Liver (tissue), 9 donors: ENCODE data around the gene PRCD. TPM values are rescaled to one million over a fixed set of nuclear protein-coding genes. Genes with fewer than 3 reads are reported as not detected.
A peak's percentile ranks its signal among the peaks of the same experiment; 100 is the strongest.

Experiments used
- DNase-seq: peaks from one replicate; pipeline ENCODE4 v3.0.0-alpha.2; 2017; ENCODE audit warnings: low spot score
- H3K27ac ChIP-seq, 2 donors: one replicate each; pipeline ENCODE4 v1.7.0; 2013; ENCODE audit warnings: inconsistent platforms in 2 of 2, low read length in 2 of 2, control low read depth in 1 of 2, low read depth in 1 of 2, mild to moderate bottlenecking in 1 of 2
- H3K27me3 ChIP-seq, 4 donors: one replicate each; pipeline versions ENCODE4 v1.6.1 to v1.7.0; 2013; ENCODE audit warnings: low read length in 3 of 4, inconsistent platforms in 1 of 4, mild to moderate bottlenecking in 1 of 4, moderate library complexity in 1 of 4; ENCODE audit not compliant: control insufficient read depth in 4 of 4, insufficient read depth in 4 of 4
- H3K36me3 ChIP-seq, 4 donors: one replicate each; pipeline versions ENCODE4 v1.6.1 to v1.7.0; 2013; ENCODE audit warnings: low read length in 3 of 4, mild to moderate bottlenecking in 3 of 4, low read depth in 1 of 4, moderate library complexity in 1 of 4; ENCODE audit not compliant: control insufficient read depth in 4 of 4, insufficient read depth in 3 of 4
- H3K4me1 ChIP-seq, 4 donors: one replicate each; pipeline versions ENCODE4 v1.6.1 to v1.7.0; 2013; ENCODE audit warnings: low read length in 3 of 4, mild to moderate bottlenecking in 3 of 4, moderate library complexity in 1 of 4; ENCODE audit not compliant: control insufficient read depth in 4 of 4, insufficient read depth in 4 of 4
- H3K4me3 ChIP-seq, 3 donors: one replicate each; pipeline versions ENCODE4 v1.6.1 to v1.7.0; 2013; ENCODE audit warnings: low read length in 3 of 3, control low read depth in 1 of 3, low read depth in 1 of 3, mild to moderate bottlenecking in 1 of 3
- H3K9ac ChIP-seq, 2 donors: one replicate each; pipeline ENCODE4 v1.7.0; 2013; ENCODE audit warnings: low read length in 2 of 2, mild to moderate bottlenecking in 2 of 2, moderate library complexity in 2 of 2, control low read depth in 1 of 2, low read depth in 1 of 2
- H3K9me3 ChIP-seq, 4 donors: one replicate each; pipeline versions ENCODE4 v1.6.1 to v1.7.0; 2013; ENCODE audit warnings: low read length in 3 of 4; ENCODE audit not compliant: control insufficient read depth in 4 of 4
- EGR1 ChIP-seq, 2 donors: IDR thresholded peaks; 2 replicates each; pipeline ENCODE4 v1.6.1; 2016 to 2018; ENCODE audit warnings: antibody characterized with exemption in 2 of 2, low read depth in 2 of 2
- GABPA ChIP-seq, 2 donors: IDR thresholded peaks in 1 of 2; conservative IDR thresholded peaks in 1 of 2; 2 replicates each; pipeline ENCODE4 v1.6.1; 2016; ENCODE audit warnings: antibody characterized with exemption in 2 of 2, mild to moderate bottlenecking in 1 of 2, moderate library complexity in 1 of 2
- HNF4A ChIP-seq, 2 donors: conservative IDR thresholded peaks; 2 replicates each; pipeline ENCODE4 v1.6.1; 2016; ENCODE audit warnings: antibody characterized with exemption in 2 of 2, mild to moderate bottlenecking in 2 of 2
- HNF4G ChIP-seq: IDR thresholded peaks from 2 replicates; pipeline ENCODE4 v1.6.1; 2016; ENCODE audit warnings: antibody characterized with exemption
- JUND ChIP-seq, 2 donors: IDR thresholded peaks; 2 replicates each; pipeline ENCODE4 v1.6.1; 2016; ENCODE audit warnings: antibody characterized with exemption in 2 of 2
- NR2F2 ChIP-seq: IDR thresholded peaks from 2 replicates; pipeline ENCODE4 v1.6.1; 2016; ENCODE audit warnings: antibody characterized with exemption
- RXRA ChIP-seq, 2 donors: IDR thresholded peaks; 2 replicates each; pipeline ENCODE4 v1.6.1; 2017 to 2018; ENCODE audit warnings: antibody characterized with exemption in 2 of 2, mild to moderate bottlenecking in 1 of 2
- SP1 ChIP-seq: IDR thresholded peaks from 2 replicates; pipeline ENCODE4 v1.6.1; 2018; ENCODE audit warnings: antibody characterized with exemption, mild to moderate bottlenecking
- TAF1 ChIP-seq: conservative IDR thresholded peaks from 2 replicates; pipeline ENCODE4 v1.6.1; 2016; ENCODE audit warnings: antibody characterized with exemption, mild to moderate bottlenecking
- YY1 ChIP-seq: IDR thresholded peaks from 2 replicates; pipeline ENCODE4 v1.6.1; 2016; ENCODE audit warnings: antibody characterized with exemption, mild to moderate bottlenecking
- WGBS: extraction: QIAGEN DNeasy Blood & Tissue Kit; methylation state at CpG from one replicate; pipeline ENCODE4 v1.1.7; 2013; 5-methylcytosine and 5-hydroxymethylcytosine counted together
- polyA plus RNA-seq, 2 donors: library from polyadenylated mRNA; stranded (reverse) in 1 of 2; unstranded in 1 of 2; fragments of 200-250 nt in 1 of 2; fragments of >200 nt in 1 of 2; fragmentation: Nextera tagmentation in 1 of 2; extraction: Ambion mirVana in 1 of 2; gene quantifications; one replicate each; pipeline versions ENCODE4 v1.2.1 to v1.2.3, GENCODE V29; 2013 to 2015
- total RNA-seq, 2 donors: library from RNA; depleted of rRNA; stranded (reverse); fragments of >200 nt; gene quantifications; one replicate each; pipeline ENCODE4 v1.2.3, GENCODE V29; 2014
- TF ChIP-seq, protein P1 (sequence below): IDR thresholded peaks from 2 replicates; pipeline ENCODE4 v1.6.1; 2016; ENCODE audit warnings: antibody characterized with exemption
- TF ChIP-seq, protein P2 (sequence below): IDR thresholded peaks from 2 replicates; pipeline ENCODE4 v1.6.1; 2016; ENCODE audit warnings: antibody characterized with exemption, mild to moderate bottlenecking
- donor health status: healthy.
- donor health status: healthy.
- donor health status: healthy.
- donor health status: healthy.
- donor health status: healthy.

PRCD gene
- total and polyA plus RNA-seq, 4 donors: 0.63 to 1.0 (median 0.75) TPM; not detected in 1

DNA sequence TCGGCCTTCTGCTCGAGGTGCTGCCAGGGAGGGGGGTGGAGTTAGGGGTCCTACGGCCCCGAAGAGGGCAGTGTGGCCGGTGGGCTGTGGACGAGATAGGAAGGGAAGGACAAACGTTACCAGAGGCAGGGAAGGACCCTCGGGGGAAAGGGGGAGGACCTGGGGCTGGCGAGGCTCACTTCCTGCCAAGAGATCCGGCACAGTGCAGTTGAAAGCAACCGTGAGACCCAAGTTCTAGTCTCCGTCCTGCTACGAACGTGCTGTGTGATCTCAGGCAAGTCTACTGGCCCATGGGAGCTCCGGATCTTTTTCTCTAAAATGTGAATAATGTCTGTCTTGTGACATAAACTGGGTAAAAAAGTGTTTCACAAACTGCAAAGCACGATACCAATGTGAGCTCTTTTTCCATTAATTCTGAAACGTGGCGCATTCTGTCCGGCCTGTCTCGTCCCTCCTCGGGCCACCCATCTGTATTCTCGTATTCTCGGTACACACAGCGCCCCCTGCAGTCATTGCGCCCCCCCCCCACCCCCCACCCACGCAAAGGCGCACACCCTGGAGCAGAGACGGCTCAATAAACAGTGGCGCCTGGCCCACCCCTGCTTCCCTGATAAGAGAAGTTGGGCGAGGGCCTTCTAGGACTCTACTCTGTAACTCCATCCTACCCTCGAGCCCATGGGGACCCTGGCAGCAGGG, 11.2 kb upstream of the PRCD start:
- peaks cover 3 to 51% (median 20%) of the 10 kb centered on the region in 4 donors for H3K4me1 ChIP-seq
- H3K27me3 ChIP-seq: no peaks in the 10 kb centered on the region
- DNase-seq: peak; percentile 49
- WGBS: 71% methylated on average over 31 of the region's 31 CpGs
- H3K9me3 ChIP-seq: no peaks in the 10 kb centered on the region
- no peak overlapping the region for H3K9ac ChIP-seq
- no peak for TF ChIP-seq SP1
- H3K36me3 ChIP-seq: no peaks in the 10 kb centered on the region
- H3K4me3 ChIP-seq: no peak overlapping the region
- H3K27ac ChIP-seq: peak overlapping the region; percentile 62 to 86

DNA sequence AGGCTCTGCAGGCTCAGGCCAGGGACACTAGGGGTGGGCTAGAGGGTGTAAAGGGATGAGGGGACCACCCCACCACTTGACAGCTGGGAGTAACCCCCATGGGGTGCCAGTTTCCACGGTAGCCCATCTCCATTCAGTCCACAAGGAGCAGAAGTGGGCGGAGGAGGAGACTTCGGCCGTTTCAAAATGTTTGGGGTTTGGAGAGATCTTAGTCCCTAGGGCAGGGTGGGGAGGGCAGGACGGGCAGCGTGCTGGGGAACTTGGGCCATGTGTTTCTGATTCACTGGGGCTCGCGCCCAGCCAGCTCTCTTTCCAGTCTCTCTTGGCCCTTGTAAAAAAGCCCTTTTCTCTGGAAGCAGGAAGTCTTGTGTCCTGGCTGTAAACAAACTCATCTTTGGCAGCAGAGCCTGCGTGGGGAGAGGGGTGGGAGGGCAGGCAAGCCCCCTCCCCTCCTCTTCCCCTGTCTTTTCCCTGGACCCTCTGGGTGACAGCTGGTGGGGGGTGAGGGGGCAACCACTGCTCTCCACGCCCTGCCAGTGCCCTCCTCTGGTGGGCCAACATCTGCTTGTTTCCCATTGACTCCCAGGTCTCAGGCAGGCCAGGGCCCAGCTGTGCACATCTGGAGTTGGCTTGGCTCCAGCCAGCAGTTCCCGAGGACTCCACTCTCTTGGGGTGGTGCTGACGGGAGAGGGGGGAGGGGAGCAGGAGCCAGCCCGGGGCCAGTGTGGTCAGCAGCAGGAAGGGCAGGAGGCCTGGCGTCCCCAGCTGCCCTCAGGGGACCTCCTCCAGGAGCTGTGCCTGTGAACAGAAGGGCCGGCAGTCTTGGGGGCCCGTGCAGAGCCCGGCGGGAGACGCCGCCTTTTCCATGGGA, 10.4 kb upstream of the PRCD start:
- no peak overlapping the region for H3K4me3 ChIP-seq
- peak; percentile 54 for DNase-seq
- 56% methylated on average over 20 of the region's 20 CpGs for WGBS
- TF ChIP-seq HNF4G (no peak), NR2F2 (peak; percentile 23)
- TF ChIP-seq, protein P1, sequence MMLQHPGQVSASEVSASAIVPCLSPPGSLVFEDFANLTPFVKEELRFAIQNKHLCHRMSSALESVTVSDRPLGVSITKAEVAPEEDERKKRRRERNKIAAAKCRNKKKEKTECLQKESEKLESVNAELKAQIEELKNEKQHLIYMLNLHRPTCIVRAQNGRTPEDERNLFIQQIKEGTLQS: no peak
- TF ChIP-seq, protein P2, sequence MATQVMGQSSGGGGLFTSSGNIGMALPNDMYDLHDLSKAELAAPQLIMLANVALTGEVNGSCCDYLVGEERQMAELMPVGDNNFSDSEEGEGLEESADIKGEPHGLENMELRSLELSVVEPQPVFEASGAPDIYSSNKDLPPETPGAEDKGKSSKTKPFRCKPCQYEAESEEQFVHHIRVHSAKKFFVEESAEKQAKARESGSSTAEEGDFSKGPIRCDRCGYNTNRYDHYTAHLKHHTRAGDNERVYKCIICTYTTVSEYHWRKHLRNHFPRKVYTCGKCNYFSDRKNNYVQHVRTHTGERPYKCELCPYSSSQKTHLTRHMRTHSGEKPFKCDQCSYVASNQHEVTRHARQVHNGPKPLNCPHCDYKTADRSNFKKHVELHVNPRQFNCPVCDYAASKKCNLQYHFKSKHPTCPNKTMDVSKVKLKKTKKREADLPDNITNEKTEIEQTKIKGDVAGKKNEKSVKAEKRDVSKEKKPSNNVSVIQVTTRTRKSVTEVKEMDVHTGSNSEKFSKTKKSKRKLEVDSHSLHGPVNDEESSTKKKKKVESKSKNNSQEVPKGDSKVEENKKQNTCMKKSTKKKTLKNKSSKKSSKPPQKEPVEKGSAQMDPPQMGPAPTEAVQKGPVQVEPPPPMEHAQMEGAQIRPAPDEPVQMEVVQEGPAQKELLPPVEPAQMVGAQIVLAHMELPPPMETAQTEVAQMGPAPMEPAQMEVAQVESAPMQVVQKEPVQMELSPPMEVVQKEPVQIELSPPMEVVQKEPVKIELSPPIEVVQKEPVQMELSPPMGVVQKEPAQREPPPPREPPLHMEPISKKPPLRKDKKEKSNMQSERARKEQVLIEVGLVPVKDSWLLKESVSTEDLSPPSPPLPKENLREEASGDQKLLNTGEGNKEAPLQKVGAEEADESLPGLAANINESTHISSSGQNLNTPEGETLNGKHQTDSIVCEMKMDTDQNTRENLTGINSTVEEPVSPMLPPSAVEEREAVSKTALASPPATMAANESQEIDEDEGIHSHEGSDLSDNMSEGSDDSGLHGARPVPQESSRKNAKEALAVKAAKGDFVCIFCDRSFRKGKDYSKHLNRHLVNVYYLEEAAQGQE: peak; percentile 5
- no peak overlapping the region for H3K9ac ChIP-seq
- no peaks in the 10 kb centered on the region for H3K27me3 ChIP-seq
- H3K36me3 ChIP-seq: no peaks in the 10 kb centered on the region
- peak overlapping the region; percentile 62 to 86 for H3K27ac ChIP-seq
- peaks cover 3 to 50% (median 19%) of the 10 kb centered on the region in 4 donors for H3K4me1 ChIP-seq
- H3K9me3 ChIP-seq: no peaks in the 10 kb centered on the region

DNA sequence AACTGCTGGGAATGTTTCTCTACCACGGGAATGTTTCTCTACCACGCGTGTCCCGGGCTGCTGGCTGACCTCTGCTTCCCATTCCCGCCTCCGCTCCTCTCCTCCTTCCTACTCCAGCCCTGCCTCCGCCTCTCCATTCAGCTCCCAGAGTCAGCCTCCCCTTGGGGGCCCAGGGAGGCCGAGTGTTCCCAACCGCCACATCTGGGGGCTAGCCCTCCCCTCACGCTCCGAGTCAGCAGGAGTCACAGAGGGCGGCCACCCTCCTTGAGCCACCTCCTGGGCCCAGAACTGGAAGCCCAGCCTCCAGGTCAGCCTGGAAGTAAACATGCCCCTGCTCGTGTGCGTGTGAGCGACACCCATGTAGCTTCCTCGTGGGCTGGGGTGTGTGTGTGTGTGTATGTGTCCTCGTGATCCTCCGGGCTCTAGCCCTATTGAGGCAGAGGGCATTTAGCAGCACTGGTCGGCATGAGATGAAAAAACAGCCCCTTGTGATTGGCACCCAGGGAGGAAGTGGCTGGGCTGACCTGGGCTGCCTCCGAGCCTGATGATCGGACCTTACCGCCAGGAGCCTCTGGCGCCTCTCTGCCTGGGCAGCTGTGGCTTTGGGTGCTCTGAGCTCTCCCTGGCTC, 9.6 kb upstream of the PRCD start:
- no peak overlapping the region for H3K9ac ChIP-seq
- no peak overlapping the region for H3K4me3 ChIP-seq
- peaks cover 0 to 42% (median 13%) of the 10 kb centered on the region in 4 donors for H3K4me1 ChIP-seq

More for the DNA sequence above, 9.6 kb upstream of the PRCD start:
- WGBS: 66% methylated on average over 23 of the region's 23 CpGs
- TF ChIP-seq, protein P2: peak; percentile 81
- peak in 1 of 2 donors; percentile 56 for TF ChIP-seq HNF4A (conservative IDR thresholded peaks at IDR 0.05)
- peak; percentile 67 for TF ChIP-seq SP1
- TF ChIP-seq NR2F2: peak; percentile 56
- no peak for TF ChIP-seq YY1
- TF ChIP-seq TAF1: no peak
- TF ChIP-seq EGR1 (IDR thresholded peaks at IDR 0.05; ENCODE audit: low read depth in 2 of 2): no peak
- TF ChIP-seq, protein P1: no peak
- no peak for TF ChIP-seq JUND (IDR thresholded peaks at IDR 0.05)
- no peak for TF ChIP-seq GABPA (IDR thresholded peaks at IDR 0.05 in 1 of 2, conservative IDR thresholded peaks at IDR 0.05 in 1 of 2)
- TF ChIP-seq RXRA (IDR thresholded peaks at IDR 0.05): peak in 1 of 2 donors; percentile 75
- Histone ChIP-seq H3K27me3 (no peaks in the 10 kb centered on the region), H3K27ac (peak overlapping the region; percentile 62 to 86), H3K36me3 (no peaks in the 10 kb centered on the region), H3K9me3 (no peaks in the 10 kb centered on the region)
- no peak for DNase-seq
